ENCODE measurements around the gene VAPB. TPM values are rescaled to one million over a fixed set of nuclear protein-coding genes. Genes with fewer than 3 reads are reported as not detected.

The VAPB gene
- total RNA-seq, 1 donor = 17.2 TPM

GRCh38 chr20:58441723-58442122 lies 52.7 kb downstream of the VAPB start:
- no peak overlapping the region for H3K4me3 ChIP-seq (ENCODE audit: low read depth, low read length)
- DNase-seq (ENCODE audit: low read depth) = no peak
- TF ChIP-seq, protein P1, sequence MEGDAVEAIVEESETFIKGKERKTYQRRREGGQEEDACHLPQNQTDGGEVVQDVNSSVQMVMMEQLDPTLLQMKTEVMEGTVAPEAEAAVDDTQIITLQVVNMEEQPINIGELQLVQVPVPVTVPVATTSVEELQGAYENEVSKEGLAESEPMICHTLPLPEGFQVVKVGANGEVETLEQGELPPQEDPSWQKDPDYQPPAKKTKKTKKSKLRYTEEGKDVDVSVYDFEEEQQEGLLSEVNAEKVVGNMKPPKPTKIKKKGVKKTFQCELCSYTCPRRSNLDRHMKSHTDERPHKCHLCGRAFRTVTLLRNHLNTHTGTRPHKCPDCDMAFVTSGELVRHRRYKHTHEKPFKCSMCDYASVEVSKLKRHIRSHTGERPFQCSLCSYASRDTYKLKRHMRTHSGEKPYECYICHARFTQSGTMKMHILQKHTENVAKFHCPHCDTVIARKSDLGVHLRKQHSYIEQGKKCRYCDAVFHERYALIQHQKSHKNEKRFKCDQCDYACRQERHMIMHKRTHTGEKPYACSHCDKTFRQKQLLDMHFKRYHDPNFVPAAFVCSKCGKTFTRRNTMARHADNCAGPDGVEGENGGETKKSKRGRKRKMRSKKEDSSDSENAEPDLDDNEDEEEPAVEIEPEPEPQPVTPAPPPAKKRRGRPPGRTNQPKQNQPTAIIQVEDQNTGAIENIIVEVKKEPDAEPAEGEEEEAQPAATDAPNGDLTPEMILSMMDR (IDR thresholded peaks at IDR 0.05; ENCODE audit: insufficient read depth, low read length) = no peak

- no peak overlapping the region for H3K4me3 ChIP-seq (ENCODE audit: low read depth, low read length)
- DNase-seq (ENCODE audit: low read depth) = no peak
- TF ChIP-seq, protein P1 (IDR thresholded peaks at IDR 0.05; ENCODE audit: insufficient read depth, low read length) = no peak
These were observed 55.8 kb downstream of the VAPB start for GRCh38 chr20:58444746-58445255.

GRCh38 chr20:58446264-58446959 lies 57.4 kb downstream of the VAPB start:
- TF ChIP-seq, protein P1 (IDR thresholded peaks at IDR 0.05; ENCODE audit: insufficient read depth, low read length) = no peak
- H3K4me3 ChIP-seq (ENCODE audit: low read depth, low read length) = no peak overlapping the region
- DNase-seq (ENCODE audit: low read depth) = no peak

GRCh38 chr20:58446960-58447265 lies 57.9 kb downstream of the VAPB start:
- TF ChIP-seq, protein P1 (IDR thresholded peaks at IDR 0.05; ENCODE audit: insufficient read depth, low read length) = no peak
- no peak overlapping the region for H3K4me3 ChIP-seq (ENCODE audit: low read depth, low read length)
- DNase-seq (ENCODE audit: low read depth) = no peak

DNA sequence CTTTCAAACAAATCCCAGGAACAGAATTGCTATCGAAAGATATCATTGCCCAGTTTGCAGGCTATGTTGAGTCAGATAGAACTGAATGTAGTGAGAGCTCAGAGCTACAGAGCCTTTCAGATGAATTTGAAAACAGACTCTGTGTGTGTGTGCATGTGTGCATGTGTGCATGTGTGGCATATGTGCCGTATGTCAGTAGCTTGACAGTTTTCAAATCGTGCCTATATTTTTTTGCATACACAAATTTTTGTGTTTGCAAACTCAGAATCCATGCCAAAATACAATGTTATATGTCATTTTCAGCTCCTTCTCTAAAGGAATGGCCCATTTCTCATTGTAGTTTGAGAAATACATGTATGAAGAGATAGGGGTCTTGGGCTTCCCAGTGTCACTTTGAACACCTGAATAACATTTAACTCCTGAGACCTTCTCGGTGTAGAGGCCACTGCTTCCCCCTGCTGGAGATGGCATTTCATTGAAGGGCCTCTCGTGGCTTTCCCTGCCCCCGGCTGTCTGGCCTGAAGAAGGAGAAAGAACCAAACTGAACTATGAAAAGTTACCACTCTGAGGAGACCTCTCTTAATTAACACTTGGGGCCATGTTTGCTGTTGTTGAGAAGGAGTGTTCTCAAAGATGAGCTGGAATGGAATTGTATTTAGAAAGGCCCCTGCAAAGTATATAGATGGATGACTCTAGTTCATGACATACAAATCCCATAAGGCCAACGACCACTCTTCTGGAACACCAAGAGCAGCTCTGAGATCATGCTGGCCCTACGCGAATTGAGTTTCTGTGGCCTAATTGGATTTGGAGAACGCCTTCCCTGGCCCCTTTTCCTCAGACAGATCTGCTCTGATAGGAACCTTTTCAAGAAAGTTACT lies 58.7 kb downstream of the VAPB start:
- DNase-seq (ENCODE audit: low read depth) = peak; percentile 62
- TF ChIP-seq, protein P1 (IDR thresholded peaks at IDR 0.05; ENCODE audit: insufficient read depth, low read length) = peak; percentile 78
- H3K4me3 ChIP-seq (ENCODE audit: low read depth, low read length) = no peak overlapping the region

- H3K4me3 ChIP-seq (ENCODE audit: low read depth, low read length) = no peak overlapping the region
- no peak for DNase-seq (ENCODE audit: low read depth)
- TF ChIP-seq, protein P1 (IDR thresholded peaks at IDR 0.05; ENCODE audit: insufficient read depth, low read length) = no peak
These were observed 59.9 kb downstream of the VAPB start for GRCh38 chr20:58448958-58449357.

All from fibroblast of the aortic adventitia (primary cell).